A673 (cell line): Measurements from ENCODE around the gene TAGLN.

Experiments used
- EZH2 ChIP-seq: fragments of 200-600 bp; sonication (generic); IDR thresholded peaks from 2 replicates; pipeline ENCODE4 v1.6.1; 2017; ENCODE audit warnings: borderline replicate concordance, low read depth, mild to moderate bottlenecking, mixed read lengths, antibody characterized with exemption, low read length; ENCODE audit not compliant: poor library complexity, severe bottlenecking
- TF ChIP-seq, protein P1 (sequence below): fragments of 300-800, 200-600 bp; sonication (generic); conservative IDR thresholded peaks from 2 replicates; pipeline ENCODE4 v1.5.1; 2017; ENCODE audit warnings: low read depth, mild to moderate bottlenecking, antibody characterized with exemption, low read length, moderate library complexity, mixed read lengths

- TF ChIP-seq, protein P1, sequence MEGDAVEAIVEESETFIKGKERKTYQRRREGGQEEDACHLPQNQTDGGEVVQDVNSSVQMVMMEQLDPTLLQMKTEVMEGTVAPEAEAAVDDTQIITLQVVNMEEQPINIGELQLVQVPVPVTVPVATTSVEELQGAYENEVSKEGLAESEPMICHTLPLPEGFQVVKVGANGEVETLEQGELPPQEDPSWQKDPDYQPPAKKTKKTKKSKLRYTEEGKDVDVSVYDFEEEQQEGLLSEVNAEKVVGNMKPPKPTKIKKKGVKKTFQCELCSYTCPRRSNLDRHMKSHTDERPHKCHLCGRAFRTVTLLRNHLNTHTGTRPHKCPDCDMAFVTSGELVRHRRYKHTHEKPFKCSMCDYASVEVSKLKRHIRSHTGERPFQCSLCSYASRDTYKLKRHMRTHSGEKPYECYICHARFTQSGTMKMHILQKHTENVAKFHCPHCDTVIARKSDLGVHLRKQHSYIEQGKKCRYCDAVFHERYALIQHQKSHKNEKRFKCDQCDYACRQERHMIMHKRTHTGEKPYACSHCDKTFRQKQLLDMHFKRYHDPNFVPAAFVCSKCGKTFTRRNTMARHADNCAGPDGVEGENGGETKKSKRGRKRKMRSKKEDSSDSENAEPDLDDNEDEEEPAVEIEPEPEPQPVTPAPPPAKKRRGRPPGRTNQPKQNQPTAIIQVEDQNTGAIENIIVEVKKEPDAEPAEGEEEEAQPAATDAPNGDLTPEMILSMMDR, result no peak
- TF ChIP-seq EZH2, result no peak
Observed at GRCh38 chr11:117170210-117170609, 29.0 kb upstream of the TAGLN start.
